HepG2 (cell line): ENCODE data around the gene KRTAP1-3. TPM values are rescaled to one million over a fixed set of nuclear protein-coding genes. Genes with fewer than 3 reads are reported as not detected.

ENCODE experiments used
- ATAC-seq: fragments of 200-7000 bp; cut with Tn5 transposase; 3 replicates; pipeline ENCODE4 v1.9.1; 2020; ENCODE audit warnings: mild to moderate bottlenecking, moderate library complexity
- BruUV-seq: library from RNA; stranded (reverse); fragments of 400-500 nt; replicated peaks from 2 replicates; lab custom pipeline; 2021; lab: Mats Ljungman, UMichigan
- CTCF ChIA-PET: fragments of 300-600 bp; formaldehyde crosslinking; extraction: SDS; loops from one replicate; lab custom pipeline; 2021; ENCODE audit warnings: low total read pairs, inconsistent platforms, low intra/inter-chr PET ratio; lab: Yijun Ruan, JAX
- POLR2A ChIA-PET: fragments of 350-600 bp; sonication (Branson Sonifier 250); formaldehyde crosslinking; loops from one replicate; lab custom pipeline; 2020; ENCODE audit warnings: antibody characterized with exemption, inconsistent platforms; lab: Yijun Ruan, JAX
- DNase-seq: peaks from one replicate; pipeline ENCODE4 v3.0.0-alpha.2; 2015; ENCODE audit warnings: low spot score
- FAIRE-seq: peaks from 3 replicates; lab custom pipeline; 2011; peaks lifted over from hg19 to GRCh38; lab: Jason Lieb, UNC
- H2AFZ ChIP-seq: one replicate; pipeline ENCODE4 v1.6.1; 2011; ENCODE audit warnings: low read length, inconsistent platforms
- H3K27ac ChIP-seq: fragments of 300-600 bp; 3 replicates; pipeline ENCODE4 v1.8.0; 2011; ENCODE audit warnings: mixed run types, mild to moderate bottlenecking, mixed read lengths, low read length, inconsistent platforms; ENCODE audit not compliant: insufficient read depth; ENCODE audit errors: extremely low read length
- H3K27me3 ChIP-seq, 2 experiments: fragments of 200-600 bp in 1 of 2; 2 replicates in 1 of 2; 3 replicates in 1 of 2; pipeline versions ENCODE4 v1.6.0 to v1.8.0; 2011; ENCODE audit warnings: low read length in 2 of 2, mild to moderate bottlenecking in 2 of 2, moderate library complexity in 2 of 2, inconsistent platforms in 1 of 2; ENCODE audit not compliant: insufficient read depth in 2 of 2, control insufficient read depth in 1 of 2
- H3K36me3 ChIP-seq, 2 experiments: fragments of 200-600 bp in 1 of 2; replicated peaks in 1 of 2; 2 replicates in 1 of 2; 3 replicates in 1 of 2; pipeline versions ENCODE4 v1.5.1 to v1.8.0; 2011; ENCODE audit warnings: low read length in 2 of 2, inconsistent platforms in 1 of 2; ENCODE audit not compliant: insufficient read depth in 2 of 2, control insufficient read depth in 1 of 2
- H3K4me1 ChIP-seq: 2 replicates; pipeline ENCODE4 v1.5.1; 2012; ENCODE audit warnings: low read length, inconsistent platforms; ENCODE audit not compliant: insufficient read depth
- H3K4me2 ChIP-seq: 2 replicates; pipeline ENCODE4 v1.6.0; 2011; ENCODE audit warnings: low read depth, low read length, inconsistent platforms
- H3K4me3 ChIP-seq, 3 experiments: fragments of 200-600 bp in 1 of 3; sonication (generic), shearing (Covaris generic) in 1 of 3; replicated peaks in 1 of 3; 2 replicates each; pipeline ENCODE4 v1.5.1; 2011 to 2016; ENCODE audit warnings: low read length in 3 of 3, inconsistent platforms in 2 of 3, low read depth in 2 of 3, mild to moderate bottlenecking in 2 of 3, control low read depth in 1 of 3, mixed read lengths in 1 of 3; ENCODE audit not compliant: insufficient read depth in 1 of 3
- H3K79me2 ChIP-seq: one replicate; pipeline ENCODE4 v1.6.1; 2011; ENCODE audit warnings: low read length, inconsistent platforms; ENCODE audit not compliant: insufficient read depth
- H3K9ac ChIP-seq: 2 replicates; pipeline ENCODE4 v1.6.0; 2011; ENCODE audit warnings: mild to moderate bottlenecking, low read depth, low read length, inconsistent platforms; ENCODE audit not compliant: insufficient read depth
- H3K9me3 ChIP-seq: 2 replicates; pipeline ENCODE4 v1.5.1; 2012; ENCODE audit warnings: mild to moderate bottlenecking, low read length
- H4K20me1 ChIP-seq: 2 replicates; pipeline ENCODE4 v1.6.0; 2011; ENCODE audit warnings: inconsistent platforms, mild to moderate bottlenecking, low read length, moderate library complexity; ENCODE audit not compliant: insufficient read depth
- AKAP8 ChIP-seq: sonication (generic); formaldehyde crosslinking; IDR thresholded peaks from 2 replicates; pipeline ENCODE4 v1.5.1; 2020; ENCODE audit warnings: mild to moderate bottlenecking, missing genetic modification reagents
- HDAC6 ChIP-seq: fragments of 200-600 bp; sonication (generic); IDR thresholded peaks from 2 replicates; pipeline ENCODE4 v1.7.0; 2017; ENCODE audit warnings: mild to moderate bottlenecking, antibody characterized with exemption, low read length, low read depth
- HOXA7 ChIP-seq: sonication (generic); formaldehyde crosslinking; IDR thresholded peaks from 2 replicates; pipeline ENCODE4 v1.8.1; 2022; ENCODE audit warnings: mild to moderate bottlenecking, missing genetic modification reagents, moderate library complexity
- MXD1 ChIP-seq: sonication (generic); formaldehyde crosslinking; IDR thresholded peaks from 2 replicates; pipeline ENCODE4 v1.4.0; 2020; ENCODE audit warnings: mild to moderate bottlenecking, missing genetic modification reagents
- ZNF24 ChIP-seq: fragments of 450-650 bp; IDR thresholded peaks from 2 replicates; pipeline ENCODE4 v1.6.1; 2017; ENCODE audit warnings: antibody characterized with exemption, mild to moderate bottlenecking
- ZNF441 ChIP-seq: sonication (generic); formaldehyde crosslinking; IDR thresholded peaks from 2 replicates; pipeline ENCODE4 v1.7.0; 2021; ENCODE audit warnings: missing genetic modification reagents, borderline replicate concordance
- ZNF615 ChIP-seq: sonication (generic); formaldehyde crosslinking; IDR thresholded peaks from 2 replicates; pipeline ENCODE4 v1.5.0; 2020; ENCODE audit warnings: mild to moderate bottlenecking, missing genetic modification reagents, borderline replicate concordance
- ZNF749 ChIP-seq: sonication (generic); formaldehyde crosslinking; IDR thresholded peaks from 2 replicates; pipeline ENCODE4 v1.8.0; 2022; ENCODE audit warnings: mild to moderate bottlenecking, missing genetic modification reagents, moderate library complexity, borderline replicate concordance
- ZNF883 ChIP-seq: sonication (generic); formaldehyde crosslinking; IDR thresholded peaks from 2 replicates; pipeline ENCODE4 v1.5.1; 2020; ENCODE audit warnings: mild to moderate bottlenecking, missing genetic modification reagents; ENCODE audit errors: not compliant biosample characterization
- ZSCAN12 ChIP-seq: sonication (generic); formaldehyde crosslinking; IDR thresholded peaks from 2 replicates; pipeline ENCODE4 v1.9.0; 2021; ENCODE audit warnings: mild to moderate bottlenecking, missing genetic modification reagents
- in situ Hi-C: cut with HindIII; loops from 2 replicates; pipeline ENCODE4 v1.10.0; 2017; ENCODE audit warnings: low pct_unique_long_range_greater_than_20kb; ENCODE audit not compliant: extremely low pct_ligation_motif_present
- intact Hi-C: fragments of 100-400 bp; cut with micrococcal nuclease; formaldehyde crosslinking; loops from one replicate; pipeline ENCODE4 v1.10.0; 2022; ENCODE audit not compliant: unreplicated experiment
- polyA plus RNA-seq, 8 experiments: library from polyadenylated mRNA; depleted of rRNA in 3 of 8; stranded (reverse) in 7 of 8; unstranded in 1 of 8; fragments of >200 nt; fragmentation: Illumina TruSeq in 4 of 8; extraction: Trizol in 4 of 8; gene quantifications; 2 replicates each; pipeline versions ENCODE4 v1.2.1 to v1.2.3, GENCODE V29; 2011 to 2016; ENCODE audit warnings: low read depth in 4 of 8, missing spikeins in 1 of 8, mixed read lengths in 1 of 8; ENCODE audit not compliant: insufficient read depth in 1 of 8
- total RNA-seq, 5 experiments: library from RNA; depleted of rRNA; stranded (reverse); fragments of >200 nt; fragmentation: Illumina TruSeq; extraction: Trizol; gene quantifications; 2 replicates each; pipeline ENCODE4 v1.2.3, GENCODE V29; 2016; ENCODE audit warnings: low read depth in 1 of 5
- TF ChIP-seq, protein P1 (sequence below): sonication (generic); formaldehyde crosslinking; IDR thresholded peaks from 2 replicates; pipeline ENCODE4 v1.5.0; 2020; ENCODE audit warnings: mild to moderate bottlenecking, missing genetic modification reagents, borderline replicate concordance
- TF ChIP-seq, protein P2 (sequence below): sonication (generic); formaldehyde crosslinking; IDR thresholded peaks from 2 replicates; pipeline ENCODE4 v1.9.0; 2021; ENCODE audit warnings: missing genetic modification reagents, mild to moderate bottlenecking, borderline replicate concordance

The KRTAP1-3 gene
- total and polyA plus RNA-seq, 2 of the 13 experiments (the other 11 are each of a cell fraction or from before 2014, with no cell fraction given), result not detected

DNA sequence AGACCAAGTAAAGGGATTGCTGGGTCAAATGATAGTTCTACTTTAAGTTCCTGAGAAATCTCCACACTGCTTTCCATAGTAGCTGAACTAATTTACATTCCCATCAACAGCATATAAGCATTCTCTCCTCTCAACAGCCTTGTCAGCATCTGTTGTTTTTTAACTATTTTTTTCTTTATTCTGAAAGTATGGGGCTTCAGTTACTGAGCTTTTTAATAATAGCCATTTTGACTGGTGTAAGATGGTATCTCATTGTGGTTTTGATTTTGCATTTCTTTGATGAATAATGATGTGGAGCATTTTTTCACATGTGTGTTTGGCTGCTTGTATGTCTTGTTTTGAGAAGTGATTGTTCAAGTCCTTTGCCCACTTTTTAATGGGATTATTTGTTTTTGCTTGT lies 17.9 kb upstream of the KRTAP1-3 start:
- ChIA-PET CTCF (no interaction called here), POLR2A (no interaction called here)
- H3K36me3 ChIP-seq, result no peaks in the 10 kb centered on the region
- in situ Hi-C loops, result loop anchor here (10.0 kb wide), 1 partner anchor 98 kb away; no protein-coding TSS in a partner anchor
- H3K4me1 ChIP-seq, result peaks cover 17% of the 10 kb centered on the region
- DNase-seq, result no peak
- H3K27ac ChIP-seq, result no peak overlapping the region
- H3K79me2 ChIP-seq, result no peaks in the 10 kb centered on the region
- no peaks in the 10 kb centered on the region for H3K9me3 ChIP-seq
- no peak overlapping the region for H3K4me3 ChIP-seq
- no peak overlapping the region for H2AFZ ChIP-seq
- no peak overlapping the region for H3K4me2 ChIP-seq
- H4K20me1 ChIP-seq, result no peaks in the 10 kb centered on the region
- no peaks in the 10 kb centered on the region for H3K27me3 ChIP-seq
- H3K9ac ChIP-seq, result no peak overlapping the region
- no peak for FAIRE-seq
- no peak for ATAC-seq
- intact Hi-C loops, result no loop called here
- no TSS peak for BruUV-seq
- TF ChIP-seq HDAC6 (no peak), ZNF24 (no peak), ZSCAN12 (no peak), HOXA7 (CRISPR knock-in tag) (no peak), AKAP8 (CRISPR knock-in tag) (no peak), MXD1 (CRISPR knock-in tag) (no peak), ZNF883 (CRISPR knock-in tag) (no peak), ZNF749 (CRISPR knock-in tag) (no peak), ZNF615 (no peak), ZNF441 (CRISPR knock-in tag) (no peak)
- TF ChIP-seq, protein P1, sequence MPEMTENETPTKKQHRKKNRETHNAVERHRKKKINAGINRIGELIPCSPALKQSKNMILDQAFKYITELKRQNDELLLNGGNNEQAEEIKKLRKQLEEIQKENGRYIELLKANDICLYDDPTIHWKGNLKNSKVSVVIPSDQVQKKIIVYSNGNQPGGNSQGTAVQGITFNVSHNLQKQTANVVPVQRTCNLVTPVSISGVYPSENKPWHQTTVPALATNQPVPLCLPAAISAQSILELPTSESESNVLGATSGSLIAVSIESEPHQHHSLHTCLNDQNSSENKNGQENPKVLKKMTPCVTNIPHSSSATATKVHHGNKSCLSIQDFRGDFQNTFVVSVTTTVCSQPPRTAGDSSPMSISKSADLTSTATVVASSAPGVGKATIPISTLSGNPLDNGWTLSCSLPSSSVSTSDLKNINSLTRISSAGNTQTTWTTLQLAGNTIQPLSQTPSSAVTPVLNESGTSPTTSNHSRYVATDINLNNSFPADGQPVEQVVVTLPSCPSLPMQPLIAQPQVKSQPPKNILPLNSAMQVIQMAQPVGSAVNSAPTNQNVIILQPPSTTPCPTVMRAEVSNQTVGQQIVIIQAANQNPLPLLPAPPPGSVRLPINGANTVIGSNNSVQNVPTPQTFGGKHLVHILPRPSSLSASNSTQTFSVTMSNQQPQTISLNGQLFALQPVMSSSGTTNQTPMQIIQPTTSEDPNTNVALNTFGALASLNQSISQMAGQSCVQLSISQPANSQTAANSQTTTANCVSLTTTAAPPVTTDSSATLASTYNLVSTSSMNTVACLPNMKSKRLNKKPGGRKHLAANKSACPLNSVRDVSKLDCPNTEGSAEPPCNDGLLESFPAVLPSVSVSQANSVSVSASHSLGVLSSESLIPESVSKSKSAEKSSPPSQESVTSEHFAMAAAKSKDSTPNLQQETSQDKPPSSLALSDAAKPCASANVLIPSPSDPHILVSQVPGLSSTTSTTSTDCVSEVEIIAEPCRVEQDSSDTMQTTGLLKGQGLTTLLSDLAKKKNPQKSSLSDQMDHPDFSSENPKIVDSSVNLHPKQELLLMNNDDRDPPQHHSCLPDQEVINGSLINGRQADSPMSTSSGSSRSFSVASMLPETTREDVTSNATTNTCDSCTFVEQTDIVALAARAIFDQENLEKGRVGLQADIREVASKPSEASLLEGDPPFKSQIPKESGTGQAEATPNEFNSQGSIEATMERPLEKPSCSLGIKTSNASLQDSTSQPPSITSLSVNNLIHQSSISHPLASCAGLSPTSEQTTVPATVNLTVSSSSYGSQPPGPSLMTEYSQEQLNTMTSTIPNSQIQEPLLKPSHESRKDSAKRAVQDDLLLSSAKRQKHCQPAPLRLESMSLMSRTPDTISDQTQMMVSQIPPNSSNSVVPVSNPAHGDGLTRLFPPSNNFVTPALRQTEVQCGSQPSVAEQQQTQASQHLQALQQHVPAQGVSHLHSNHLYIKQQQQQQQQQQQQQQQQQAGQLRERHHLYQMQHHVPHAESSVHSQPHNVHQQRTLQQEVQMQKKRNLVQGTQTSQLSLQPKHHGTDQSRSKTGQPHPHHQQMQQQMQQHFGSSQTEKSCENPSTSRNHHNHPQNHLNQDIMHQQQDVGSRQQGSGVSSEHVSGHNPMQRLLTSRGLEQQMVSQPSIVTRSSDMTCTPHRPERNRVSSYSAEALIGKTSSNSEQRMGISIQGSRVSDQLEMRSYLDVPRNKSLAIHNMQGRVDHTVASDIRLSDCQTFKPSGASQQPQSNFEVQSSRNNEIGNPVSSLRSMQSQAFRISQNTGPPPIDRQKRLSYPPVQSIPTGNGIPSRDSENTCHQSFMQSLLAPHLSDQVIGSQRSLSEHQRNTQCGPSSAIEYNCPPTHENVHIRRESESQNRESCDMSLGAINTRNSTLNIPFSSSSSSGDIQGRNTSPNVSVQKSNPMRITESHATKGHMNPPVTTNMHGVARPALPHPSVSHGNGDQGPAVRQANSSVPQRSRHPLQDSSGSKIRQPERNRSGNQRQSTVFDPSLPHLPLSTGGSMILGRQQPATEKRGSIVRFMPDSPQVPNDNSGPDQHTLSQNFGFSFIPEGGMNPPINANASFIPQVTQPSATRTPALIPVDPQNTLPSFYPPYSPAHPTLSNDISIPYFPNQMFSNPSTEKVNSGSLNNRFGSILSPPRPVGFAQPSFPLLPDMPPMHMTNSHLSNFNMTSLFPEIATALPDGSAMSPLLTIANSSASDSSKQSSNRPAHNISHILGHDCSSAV, result no peak
- TF ChIP-seq, protein P2, sequence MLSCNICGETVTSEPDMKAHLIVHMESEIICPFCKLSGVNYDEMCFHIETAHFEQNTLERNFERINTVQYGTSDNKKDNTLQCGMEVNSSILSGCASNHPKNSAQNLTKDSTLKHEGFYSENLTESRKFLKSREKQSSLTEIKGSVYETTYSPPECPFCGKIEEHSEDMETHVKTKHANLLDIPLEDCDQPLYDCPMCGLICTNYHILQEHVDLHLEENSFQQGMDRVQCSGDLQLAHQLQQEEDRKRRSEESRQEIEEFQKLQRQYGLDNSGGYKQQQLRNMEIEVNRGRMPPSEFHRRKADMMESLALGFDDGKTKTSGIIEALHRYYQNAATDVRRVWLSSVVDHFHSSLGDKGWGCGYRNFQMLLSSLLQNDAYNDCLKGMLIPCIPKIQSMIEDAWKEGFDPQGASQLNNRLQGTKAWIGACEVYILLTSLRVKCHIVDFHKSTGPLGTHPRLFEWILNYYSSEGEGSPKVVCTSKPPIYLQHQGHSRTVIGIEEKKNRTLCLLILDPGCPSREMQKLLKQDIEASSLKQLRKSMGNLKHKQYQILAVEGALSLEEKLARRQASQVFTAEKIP (CRISPR knock-in tag), result no peak
